Measurements from ENCODE around the gene CDS1.

Gene CDS1

GRCh38 chr4:84689197-84689596 lies 106.3 kb downstream of the CDS1 start:
- Histone ChIP-seq H3K27me3 (ENCODE audit: low read depth, low read length) (no peaks in the 10 kb centered on the region), H4K20me1 (ENCODE audit: insufficient read depth, low read length) (no peaks in the 10 kb centered on the region), H3K4me2 (ENCODE audit: low read length) (no peak overlapping the region), H3K4me1 (ENCODE audit: low read length) (peaks cover 20% of the 10 kb centered on the region), H3K36me3 (replicated peaks; ENCODE audit: low read depth, low read length) (no peaks in the 10 kb centered on the region), H3K27ac (ENCODE audit: low read length) (no peak overlapping the region), H3K9ac (ENCODE audit: low read length) (no peak overlapping the region), H2AFZ (ENCODE audit: low read depth, low read length) (no peak overlapping the region), H3K4me3 (ENCODE audit: low read length) (no peak overlapping the region), H3K9me3 (ENCODE audit: insufficient read depth, low read length) (no peaks in the 10 kb centered on the region), H3K79me2 (ENCODE audit: low read length) (no peaks in the 10 kb centered on the region)
- no peak for TF ChIP-seq EZH2phosphoT487 (IDR thresholded peaks at IDR 0.05; ENCODE audit: low read depth)
- TF ChIP-seq, protein P1, sequence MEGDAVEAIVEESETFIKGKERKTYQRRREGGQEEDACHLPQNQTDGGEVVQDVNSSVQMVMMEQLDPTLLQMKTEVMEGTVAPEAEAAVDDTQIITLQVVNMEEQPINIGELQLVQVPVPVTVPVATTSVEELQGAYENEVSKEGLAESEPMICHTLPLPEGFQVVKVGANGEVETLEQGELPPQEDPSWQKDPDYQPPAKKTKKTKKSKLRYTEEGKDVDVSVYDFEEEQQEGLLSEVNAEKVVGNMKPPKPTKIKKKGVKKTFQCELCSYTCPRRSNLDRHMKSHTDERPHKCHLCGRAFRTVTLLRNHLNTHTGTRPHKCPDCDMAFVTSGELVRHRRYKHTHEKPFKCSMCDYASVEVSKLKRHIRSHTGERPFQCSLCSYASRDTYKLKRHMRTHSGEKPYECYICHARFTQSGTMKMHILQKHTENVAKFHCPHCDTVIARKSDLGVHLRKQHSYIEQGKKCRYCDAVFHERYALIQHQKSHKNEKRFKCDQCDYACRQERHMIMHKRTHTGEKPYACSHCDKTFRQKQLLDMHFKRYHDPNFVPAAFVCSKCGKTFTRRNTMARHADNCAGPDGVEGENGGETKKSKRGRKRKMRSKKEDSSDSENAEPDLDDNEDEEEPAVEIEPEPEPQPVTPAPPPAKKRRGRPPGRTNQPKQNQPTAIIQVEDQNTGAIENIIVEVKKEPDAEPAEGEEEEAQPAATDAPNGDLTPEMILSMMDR (IDR thresholded peaks at IDR 0.05; ENCODE audit: low read depth, low read length): no peak

DNA sequence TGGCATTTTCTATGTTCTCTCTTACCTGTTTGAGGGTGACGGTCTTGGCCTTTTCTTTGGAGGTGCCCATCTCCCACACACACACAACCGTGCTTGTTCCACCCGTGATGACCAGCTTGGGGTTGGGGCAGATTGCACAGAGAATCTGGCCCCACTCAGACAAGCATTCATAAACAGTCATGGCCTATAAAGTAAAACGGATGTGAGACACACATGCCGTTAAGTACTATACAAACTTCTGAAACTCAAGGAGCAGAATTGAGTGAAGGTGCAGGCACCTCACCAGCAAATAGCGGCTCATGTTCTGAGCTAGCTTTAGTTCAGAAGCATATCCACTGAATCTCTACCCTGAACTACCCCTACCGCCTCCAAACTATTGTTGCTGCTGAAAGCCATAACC lies 107.6 kb downstream of the CDS1 start:
- H3K4me3 ChIP-seq (ENCODE audit: low read length): no peak overlapping the region
- TF ChIP-seq, protein P1 (IDR thresholded peaks at IDR 0.05; ENCODE audit: low read depth, low read length): no peak
- no peak for TF ChIP-seq EZH2phosphoT487 (IDR thresholded peaks at IDR 0.05; ENCODE audit: low read depth)
- no peaks in the 10 kb centered on the region for H3K9me3 ChIP-seq (ENCODE audit: insufficient read depth, low read length)
- H3K79me2 ChIP-seq (ENCODE audit: low read length): no peaks in the 10 kb centered on the region
- peaks cover 20% of the 10 kb centered on the region for H3K4me1 ChIP-seq (ENCODE audit: low read length)
- no peak overlapping the region for H3K27ac ChIP-seq (ENCODE audit: low read length)
- no peaks in the 10 kb centered on the region for H4K20me1 ChIP-seq (ENCODE audit: insufficient read depth, low read length)
- H3K4me2 ChIP-seq (ENCODE audit: low read length): no peak overlapping the region
- no peak overlapping the region for H2AFZ ChIP-seq (ENCODE audit: low read depth, low read length)
- H3K36me3 ChIP-seq (replicated peaks; ENCODE audit: low read depth, low read length): no peaks in the 10 kb centered on the region
- no peak overlapping the region for H3K9ac ChIP-seq (ENCODE audit: low read length)
- no peaks in the 10 kb centered on the region for H3K27me3 ChIP-seq (ENCODE audit: low read depth, low read length)

- Histone ChIP-seq H3K36me3 (replicated peaks; ENCODE audit: low read depth, low read length) (no peaks in the 10 kb centered on the region), H3K4me2 (ENCODE audit: low read length) (peak overlapping the region; percentile 29), H3K4me3 (ENCODE audit: low read length) (no peak overlapping the region), H3K27ac (ENCODE audit: low read length) (no peak overlapping the region), H3K9ac (ENCODE audit: low read length) (no peak overlapping the region), H2AFZ (ENCODE audit: low read depth, low read length) (no peak overlapping the region), H3K4me1 (ENCODE audit: low read length) (peaks cover 25% of the 10 kb centered on the region), H3K27me3 (ENCODE audit: low read depth, low read length) (no peaks in the 10 kb centered on the region), H3K9me3 (ENCODE audit: insufficient read depth, low read length) (no peaks in the 10 kb centered on the region), H3K79me2 (ENCODE audit: low read length) (no peaks in the 10 kb centered on the region), H4K20me1 (ENCODE audit: insufficient read depth, low read length) (no peaks in the 10 kb centered on the region)
- TF ChIP-seq, protein P1 (IDR thresholded peaks at IDR 0.05; ENCODE audit: low read depth, low read length): no peak
- no peak for TF ChIP-seq EZH2phosphoT487 (IDR thresholded peaks at IDR 0.05; ENCODE audit: low read depth)
Measured at GRCh38 chr4:84691170-84691691, 108.3 kb downstream of the CDS1 start.

DNA sequence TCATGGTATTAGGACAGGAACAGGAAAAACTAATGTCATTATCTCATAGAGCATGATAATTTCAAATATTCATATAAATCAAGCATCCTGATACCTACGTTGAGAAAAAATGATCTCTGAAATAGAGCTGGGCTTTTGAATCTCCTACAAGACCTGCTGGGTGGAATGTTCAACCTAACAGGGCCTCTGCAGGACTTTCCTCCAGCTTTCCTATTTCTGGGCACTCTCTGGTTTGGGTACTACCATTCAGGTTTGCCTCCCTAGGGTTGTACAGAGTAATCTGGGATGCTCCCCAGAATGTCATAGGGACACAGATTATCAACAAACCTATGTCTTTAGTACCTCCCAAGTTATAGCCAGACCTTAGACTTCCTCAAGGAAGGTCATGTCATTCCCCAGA lies 108.9 kb downstream of the CDS1 start:
- Histone ChIP-seq H4K20me1 (ENCODE audit: insufficient read depth, low read length) (no peaks in the 10 kb centered on the region), H3K27me3 (ENCODE audit: low read depth, low read length) (no peaks in the 10 kb centered on the region), H3K4me2 (ENCODE audit: low read length) (peak overlapping the region; percentile 29), H3K4me3 (ENCODE audit: low read length) (no peak overlapping the region), H3K4me1 (ENCODE audit: low read length) (peaks cover 25% of the 10 kb centered on the region), H3K36me3 (replicated peaks; ENCODE audit: low read depth, low read length) (no peaks in the 10 kb centered on the region), H3K27ac (ENCODE audit: low read length) (no peak overlapping the region), H3K9me3 (ENCODE audit: insufficient read depth, low read length) (no peaks in the 10 kb centered on the region), H3K9ac (ENCODE audit: low read length) (no peak overlapping the region), H2AFZ (ENCODE audit: low read depth, low read length) (no peak overlapping the region), H3K79me2 (ENCODE audit: low read length) (no peaks in the 10 kb centered on the region)
- TF ChIP-seq EZH2phosphoT487 (IDR thresholded peaks at IDR 0.05; ENCODE audit: low read depth): no peak
- TF ChIP-seq, protein P1 (IDR thresholded peaks at IDR 0.05; ENCODE audit: low read depth, low read length): no peak
